Neuron (in vitro differentiated cells): ENCODE data around the gene CCL18.
"Not testable (repeated sequence)": the region's sequence is repeated elsewhere in the genome, so short reads cannot be mapped to it uniquely, and the experiment has no call there.

Experiments used
- H2AFZ ChIP-seq: one replicate; pipeline ENCODE4 v1.6.1; 2013; ENCODE audit warnings: low read depth, mild to moderate bottlenecking, inconsistent platforms, low read length, moderate library complexity
- H3K27me3 ChIP-seq: one replicate; pipeline ENCODE4 v1.6.1; 2013; ENCODE audit warnings: low read length; ENCODE audit not compliant: insufficient read depth
- H3K36me3 ChIP-seq: one replicate; pipeline ENCODE4 v1.6.1; 2013; ENCODE audit warnings: low read length; ENCODE audit not compliant: insufficient read depth
- H3K4me1 ChIP-seq: one replicate; pipeline ENCODE4 v1.6.1; 2013; ENCODE audit warnings: low read length; ENCODE audit not compliant: insufficient read depth
- H3K4me3 ChIP-seq: 2 replicates; pipeline ENCODE4 v1.5.1; 2013; ENCODE audit warnings: mild to moderate bottlenecking, low read length, moderate library complexity
- H3K9me3 ChIP-seq: one replicate; pipeline ENCODE4 v1.6.1; 2013; ENCODE audit warnings: low read length

Gene CCL18

GRCh38 chr17:36055171-36055570 lies 8.9 kb upstream of the CCL18 start:
- H3K4me3 ChIP-seq, result no peak overlapping the region
- no peaks in the 10 kb centered on the region for H3K36me3 ChIP-seq
- no peaks in the 10 kb centered on the region for H3K27me3 ChIP-seq
- H3K9me3 ChIP-seq, result no peaks in the 10 kb centered on the region
- H3K4me1 ChIP-seq, result no peaks in the 10 kb centered on the region
- no peak overlapping the region for H2AFZ ChIP-seq

- Histone ChIP-seq H3K4me1 (no peaks in the 10 kb centered on the region), H3K27me3 (no peaks in the 10 kb centered on the region), H3K9me3 (no peaks in the 10 kb centered on the region), H3K36me3 (no peaks in the 10 kb centered on the region), H2AFZ (no peak overlapping the region), H3K4me3 (no peak overlapping the region)
These were observed 8.1 kb upstream of the CCL18 start for GRCh38 chr17:36055921-36056520.

DNA sequence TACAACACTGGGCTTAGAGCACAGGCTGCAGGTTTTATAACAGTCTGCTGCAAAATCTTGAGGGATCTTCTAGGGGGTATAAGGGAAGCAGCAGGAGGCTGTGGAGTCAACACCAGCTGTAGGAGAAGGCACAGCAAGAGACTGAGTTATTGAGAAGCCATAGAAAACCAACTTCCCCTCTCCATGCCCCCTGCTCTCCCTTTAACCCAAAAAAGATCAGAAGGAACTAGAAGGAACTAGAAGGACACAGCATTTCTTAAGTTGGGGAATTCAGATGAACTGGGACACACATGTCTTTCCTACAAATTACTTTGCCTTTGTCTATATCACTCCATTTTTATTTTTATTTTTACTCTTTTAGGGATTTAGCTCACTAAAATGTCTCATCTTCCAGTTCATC lies 6.2 kb upstream of the CCL18 start:
- no peaks in the 10 kb centered on the region for H3K9me3 ChIP-seq
- H3K4me3 ChIP-seq, result no peak overlapping the region
- H3K36me3 ChIP-seq, result no peaks in the 10 kb centered on the region
- no peaks in the 10 kb centered on the region for H3K4me1 ChIP-seq
- no peaks in the 10 kb centered on the region for H3K27me3 ChIP-seq
- H2AFZ ChIP-seq, result no peak overlapping the region

DNA sequence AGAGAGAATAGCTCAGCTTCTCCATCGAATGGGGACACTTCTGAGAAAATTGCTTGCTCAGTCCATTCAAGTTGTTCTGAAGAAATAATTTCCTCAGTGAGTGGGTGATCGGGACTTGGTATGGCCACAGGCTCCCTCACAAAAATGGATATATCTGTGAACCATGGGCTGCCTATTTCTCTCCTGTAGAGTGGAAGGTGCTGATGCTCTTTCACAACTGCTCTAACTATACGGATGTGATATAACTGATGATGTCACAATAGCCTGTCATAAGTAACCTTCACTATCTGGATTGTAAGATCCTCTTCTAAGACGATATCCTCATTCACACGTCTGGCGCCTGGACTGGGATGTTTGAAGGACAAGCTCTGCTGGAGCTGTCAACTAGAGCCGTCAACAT lies 4.7 kb upstream of the CCL18 start:
- Histone ChIP-seq H3K9me3 (no peaks in the 10 kb centered on the region), H3K36me3 (no peaks in the 10 kb centered on the region), H3K4me1 (no peaks in the 10 kb centered on the region), H3K4me3 (no peak overlapping the region), H3K27me3 (no peaks in the 10 kb centered on the region), H2AFZ (no peak overlapping the region)

GRCh38 chr17:36060816-36061215 lies 3.3 kb upstream of the CCL18 start:
- Histone ChIP-seq H3K36me3 (no peaks in the 10 kb centered on the region), H3K9me3 (no peaks in the 10 kb centered on the region), H3K4me1 (no peaks in the 10 kb centered on the region), H2AFZ (no peak overlapping the region), H3K27me3 (no peaks in the 10 kb centered on the region), H3K4me3 (no peak overlapping the region)

DNA sequence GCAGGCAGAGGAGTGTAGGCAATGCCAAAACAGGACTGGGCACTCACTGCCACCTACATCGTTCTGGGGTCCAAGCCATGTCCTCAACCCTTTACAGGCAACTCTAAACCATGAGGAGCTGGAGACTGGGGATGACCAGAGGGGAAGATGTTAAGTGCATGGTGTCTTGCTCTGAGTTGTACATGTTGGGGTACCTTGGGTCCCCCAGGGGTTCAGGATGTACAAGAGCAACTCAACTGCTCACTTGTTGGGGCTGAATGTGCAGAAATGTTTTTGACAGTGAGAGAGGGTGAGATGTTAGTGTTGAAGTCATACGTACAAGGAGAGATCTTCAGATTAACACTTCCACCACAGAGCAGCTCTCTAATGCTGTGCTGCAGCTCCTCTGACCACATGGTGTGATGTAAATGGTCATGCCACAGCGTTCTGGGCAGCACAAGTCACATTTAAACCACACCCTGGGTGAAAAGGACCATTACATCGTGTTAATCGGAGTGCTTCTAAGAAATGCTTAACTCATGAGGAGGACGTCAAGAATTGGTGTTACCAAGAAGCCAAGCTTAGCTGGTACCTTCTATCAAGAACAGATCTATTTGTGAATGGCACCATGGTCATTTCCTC lies 2.4 kb downstream of the CCL18 start:
- Histone ChIP-seq H3K4me3 (no peak overlapping the region), H3K36me3 (no peaks in the 10 kb centered on the region), H3K27me3 (peaks cover 3% of the 10 kb centered on the region), H2AFZ (no peak overlapping the region), H3K4me1 (no peaks in the 10 kb centered on the region), H3K9me3 (no peaks in the 10 kb centered on the region)

- Histone ChIP-seq H3K36me3 (no peaks in the 10 kb centered on the region), H2AFZ (no peak overlapping the region), H3K4me1 (no peaks in the 10 kb centered on the region), H3K9me3 (no peaks in the 10 kb centered on the region), H3K27me3 (peaks cover 3% of the 10 kb centered on the region), H3K4me3 (no peak overlapping the region)
These were observed 4.5 kb downstream of the CCL18 start for GRCh38 chr17:36068524-36068923.

- H3K27me3 ChIP-seq, result peaks cover 3% of the 10 kb centered on the region
- no peak overlapping the region for H3K4me3 ChIP-seq
- no peak overlapping the region for H2AFZ ChIP-seq
- no peaks in the 10 kb centered on the region for H3K4me1 ChIP-seq
- H3K36me3 ChIP-seq, result no peaks in the 10 kb centered on the region
- no peaks in the 10 kb centered on the region for H3K9me3 ChIP-seq
These were observed 5.1 kb downstream of the CCL18 start for GRCh38 chr17:36069136-36069535.

DNA sequence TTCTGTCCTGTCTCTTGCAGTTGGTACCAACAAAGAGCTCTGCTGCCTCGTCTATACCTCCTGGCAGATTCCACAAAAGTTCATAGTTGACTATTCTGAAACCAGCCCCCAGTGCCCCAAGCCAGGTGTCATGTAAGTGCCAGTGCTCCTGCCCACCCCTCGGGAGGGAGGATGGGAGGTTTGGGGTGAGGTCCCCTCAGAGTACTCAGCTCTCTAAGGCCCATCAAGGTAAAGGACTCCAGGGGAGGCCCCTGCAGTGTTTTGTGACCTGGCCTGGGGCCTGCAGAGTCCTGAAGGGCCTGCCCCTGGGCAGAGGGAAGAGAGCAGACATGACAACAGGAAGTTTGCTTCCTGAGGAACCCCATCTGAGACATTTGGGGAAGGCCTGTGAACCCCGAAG lies 6.4 kb downstream of the CCL18 start:
- Histone ChIP-seq H3K4me1 (no peaks in the 10 kb centered on the region), H3K27me3 (peaks cover 3% of the 10 kb centered on the region), H3K9me3 (no peaks in the 10 kb centered on the region), H2AFZ (no peak overlapping the region), H3K4me3 (no peak overlapping the region), H3K36me3 (no peaks in the 10 kb centered on the region)

DNA sequence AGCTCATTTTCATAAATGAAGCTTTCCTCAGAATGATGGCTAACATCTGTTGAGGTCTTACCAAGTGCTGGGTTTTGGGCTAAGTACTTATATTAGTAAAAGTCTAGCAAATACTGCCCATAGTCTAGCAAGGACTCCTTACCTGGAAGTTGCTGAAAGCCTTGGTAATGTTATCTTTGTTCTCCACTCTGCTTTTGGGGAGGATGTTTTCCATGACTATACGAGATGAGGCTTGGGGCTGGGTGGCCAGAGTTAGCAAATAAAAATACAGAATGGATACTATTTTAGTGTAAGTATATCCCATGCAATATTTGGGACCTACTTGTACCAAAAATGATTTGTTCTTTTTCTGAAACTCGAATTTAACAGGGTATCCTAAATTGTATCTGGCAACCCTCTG lies 7.7 kb downstream of the CCL18 start:
- Histone ChIP-seq H2AFZ (no peak overlapping the region), H3K9me3 (no peaks in the 10 kb centered on the region), H3K4me1 (no peaks in the 10 kb centered on the region), H3K27me3 (peaks cover 3% of the 10 kb centered on the region), H3K4me3 (no peak overlapping the region), H3K36me3 (no peaks in the 10 kb centered on the region)

DNA sequence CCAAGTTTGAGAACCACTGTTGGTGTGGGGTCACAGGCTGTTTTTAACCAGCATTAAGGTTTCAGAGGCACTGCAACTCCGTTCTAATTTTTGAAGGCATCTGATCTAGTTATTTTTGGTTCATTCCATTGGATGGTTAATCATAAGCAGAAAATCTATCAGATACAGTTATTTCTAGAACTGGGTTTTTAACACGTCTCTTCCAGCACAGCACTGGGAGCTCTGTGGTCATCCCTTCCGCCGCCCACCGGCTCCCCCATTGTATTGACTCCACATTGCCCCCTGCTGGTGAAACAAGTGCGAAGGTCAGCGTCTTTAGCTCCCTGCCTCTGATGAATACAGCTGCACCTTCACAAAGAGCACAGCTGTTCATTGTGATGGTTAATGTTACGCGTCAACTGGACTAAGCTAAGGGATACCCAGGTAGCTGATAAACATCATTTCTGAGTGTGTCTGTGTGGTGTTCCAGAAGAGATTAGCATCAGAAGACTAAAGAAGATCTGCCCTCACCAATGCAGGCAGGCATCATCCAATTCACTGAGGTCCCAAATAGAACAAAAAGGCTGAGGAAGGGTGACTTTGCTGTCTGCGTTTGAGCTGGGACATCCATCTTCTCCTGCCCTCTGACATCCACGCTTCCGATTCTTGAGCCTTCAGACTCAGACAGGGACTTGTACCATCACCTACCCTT lies 8.5 kb downstream of the CCL18 start:
- Histone ChIP-seq H3K27me3 (peaks cover 8% of the 10 kb centered on the region), H2AFZ (no peak overlapping the region), H3K9me3 (no peaks in the 10 kb centered on the region), H3K4me3 (no peak overlapping the region), H3K36me3 (no peaks in the 10 kb centered on the region), H3K4me1 (no peaks in the 10 kb centered on the region)

- Histone ChIP-seq H3K36me3 (no peaks in the 10 kb centered on the region), H2AFZ (no peak overlapping the region), H3K4me1 (no peaks in the 10 kb centered on the region), H3K27me3 (peaks cover 11% of the 10 kb centered on the region), H3K4me3 (no peak overlapping the region), H3K9me3 (no peaks in the 10 kb centered on the region)
These were observed 10.3 kb downstream of the CCL18 start for GRCh38 chr17:36074365-36074764.

DNA sequence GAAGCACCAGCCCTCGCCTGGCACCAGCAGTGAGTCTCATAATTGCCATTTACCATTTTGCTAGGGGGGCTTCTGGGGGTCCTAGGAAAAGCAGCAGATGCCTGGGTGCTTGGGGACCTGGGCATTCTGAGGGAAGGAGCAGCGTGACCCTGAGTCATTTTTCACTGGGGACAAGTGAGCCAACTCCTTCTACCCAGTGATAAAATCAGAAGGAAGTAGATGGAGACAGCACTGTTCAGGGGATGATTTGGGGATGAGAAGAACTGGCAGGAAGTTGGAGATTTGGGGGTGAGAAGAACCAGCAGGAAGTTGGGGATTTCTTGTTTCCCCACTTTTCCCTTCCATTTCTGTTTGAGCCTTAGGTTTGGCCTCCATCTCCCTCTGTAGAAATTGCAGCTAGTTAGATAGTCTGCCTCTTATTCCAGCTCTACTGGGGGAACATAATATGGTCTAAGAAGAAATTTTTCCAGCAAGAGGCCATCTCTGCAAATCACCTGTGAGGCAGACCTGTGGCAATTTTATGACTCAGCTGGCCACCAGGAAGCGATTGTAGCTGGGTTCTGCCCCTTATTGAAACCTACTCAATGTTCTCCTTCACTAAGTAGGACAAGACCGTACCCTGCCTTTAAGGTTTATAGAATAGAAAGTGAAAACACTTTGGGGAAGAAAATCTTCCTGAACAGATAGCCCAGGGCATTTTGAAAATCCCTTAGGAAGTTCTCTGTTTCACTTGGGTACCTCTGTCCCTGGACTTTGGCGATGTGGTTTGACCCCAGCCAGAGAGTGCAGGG lies 17.8 kb downstream of the CCL18 start:
- H3K27me3 ChIP-seq, result peaks cover 17% of the 10 kb centered on the region
- H3K36me3 ChIP-seq, H2AFZ ChIP-seq, H3K4me1 ChIP-seq, H3K9me3 ChIP-seq, H3K4me3 ChIP-seq: not testable (repeated sequence)
